ENCODE measurements around the gene RASGRF2. TPM values are rescaled to one million over a fixed set of nuclear protein-coding genes. Genes with fewer than 3 reads are reported as not detected.

RASGRF2 gene
- polyA plus RNA-seq, 5 donors, result 1.5 to 2.1 (median 1.8) TPM

DNA sequence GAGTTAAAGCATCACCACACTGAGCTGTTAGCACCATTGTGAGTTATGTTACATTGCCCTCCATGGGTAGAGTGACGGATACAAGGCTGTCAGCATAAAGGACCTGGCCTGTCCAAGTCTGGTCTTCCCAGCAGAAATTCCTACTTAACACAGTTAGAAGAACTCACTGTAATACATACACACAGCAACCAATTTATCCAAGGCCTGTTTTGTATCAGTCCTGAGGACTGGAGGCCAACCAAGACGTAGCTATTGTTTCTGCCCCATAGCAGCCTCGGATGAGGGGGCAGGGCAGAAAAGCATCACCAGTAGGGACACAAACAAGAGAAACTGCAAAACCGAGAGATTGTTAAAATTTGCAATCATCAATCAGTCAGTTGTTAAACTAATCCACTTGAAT lies 206.9 kb downstream of the RASGRF2 start:
- DNase-seq, result no peak

DNA sequence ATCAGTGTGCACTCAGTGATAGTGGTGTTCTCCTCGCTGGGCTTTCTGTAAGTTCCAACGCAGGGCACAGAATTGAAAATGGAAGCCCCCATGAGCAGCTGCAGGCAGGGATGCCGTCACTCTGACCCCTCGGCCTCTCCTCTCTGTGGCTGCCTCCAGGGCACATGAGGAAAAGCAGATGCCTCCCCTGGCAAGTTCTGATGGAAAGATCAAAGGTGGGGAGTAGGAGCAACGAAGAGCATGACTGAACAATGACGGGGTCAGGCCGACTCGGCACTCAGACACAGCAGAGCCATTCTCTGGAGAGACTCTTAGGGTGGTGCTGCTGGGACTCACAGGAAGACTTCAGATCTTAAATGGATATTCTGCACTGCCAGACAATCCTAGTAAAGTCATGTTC lies 207.4 kb downstream of the RASGRF2 start:
- DNase-seq, result no peak

DNA sequence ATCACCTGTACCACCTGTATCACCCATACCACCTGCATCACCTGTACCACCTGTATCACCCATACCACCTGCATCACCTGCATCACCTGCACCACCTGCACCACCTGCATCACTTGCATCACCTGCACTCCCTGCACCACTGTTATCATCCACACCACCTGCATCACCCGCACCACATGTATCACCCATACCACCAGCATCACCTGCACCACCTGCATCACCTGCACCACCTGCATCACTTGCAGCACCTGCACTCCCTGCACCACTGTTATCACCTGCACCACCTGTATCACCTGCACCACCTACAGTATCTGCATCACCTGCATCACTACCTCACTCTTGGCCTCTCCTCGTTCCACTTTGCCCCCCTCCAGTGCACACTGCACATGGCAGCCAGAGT lies 209.8 kb downstream of the RASGRF2 start:
- no peak for DNase-seq

DNA sequence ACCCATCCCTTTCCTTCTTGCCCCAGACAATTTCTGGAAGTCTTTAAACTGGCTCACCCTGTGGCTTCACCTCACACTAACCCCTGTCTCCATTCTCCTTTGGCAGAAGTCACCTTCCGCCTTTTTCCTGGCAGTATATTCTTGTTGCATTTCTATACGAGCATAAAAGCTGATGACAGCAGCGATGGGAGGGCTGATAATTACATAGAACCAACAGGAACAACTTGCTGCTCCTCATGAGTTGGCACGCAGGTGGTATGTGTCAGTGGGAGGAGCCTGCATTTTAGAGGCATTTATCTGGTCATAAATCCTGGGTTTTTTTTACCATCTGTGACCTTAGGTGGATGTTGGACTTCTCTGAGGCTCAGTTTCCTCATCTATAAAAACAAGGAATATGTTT lies 211.6 kb downstream of the RASGRF2 start:
- no peak for DNase-seq

DNA sequence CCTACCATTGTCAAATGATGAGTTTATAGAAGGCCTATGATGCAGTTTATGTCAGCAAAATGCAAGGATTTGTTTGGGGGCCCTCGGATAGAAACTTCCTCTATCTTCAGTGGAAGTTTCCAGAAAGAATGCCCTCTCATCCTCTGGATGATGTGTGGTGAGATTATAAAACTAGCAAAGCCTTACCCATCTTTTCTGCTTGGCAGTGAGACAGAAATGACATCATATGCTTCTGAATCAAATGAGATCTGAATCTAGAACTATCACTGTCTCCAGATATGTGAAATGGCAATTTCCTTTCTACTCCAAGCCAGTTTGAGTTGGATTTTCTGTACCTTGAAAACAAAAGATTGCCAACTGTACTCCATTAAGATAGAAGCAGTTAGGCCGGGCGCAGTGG lies 212.5 kb downstream of the RASGRF2 start:
- DNase-seq, result no peak

DNA sequence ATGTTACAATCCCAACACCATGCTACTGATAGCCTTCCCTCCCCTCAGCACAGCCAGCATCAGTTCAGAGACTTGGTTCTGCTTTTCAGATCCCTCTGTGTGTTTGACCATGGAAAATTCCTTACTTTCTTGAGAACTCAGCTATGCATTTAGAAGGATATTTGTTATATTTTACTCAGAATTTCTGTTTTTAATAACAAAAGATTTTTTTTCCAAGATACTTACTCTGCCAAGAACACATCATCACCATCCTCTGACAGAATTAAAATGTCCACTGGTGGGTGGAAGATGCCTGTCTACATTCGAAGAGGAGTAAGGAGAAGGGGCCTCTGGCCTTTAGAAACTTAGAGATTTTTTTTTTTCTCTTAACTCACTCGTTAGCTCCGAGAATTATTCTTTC lies 216.9 kb downstream of the RASGRF2 start:
- no peak for DNase-seq

DNA sequence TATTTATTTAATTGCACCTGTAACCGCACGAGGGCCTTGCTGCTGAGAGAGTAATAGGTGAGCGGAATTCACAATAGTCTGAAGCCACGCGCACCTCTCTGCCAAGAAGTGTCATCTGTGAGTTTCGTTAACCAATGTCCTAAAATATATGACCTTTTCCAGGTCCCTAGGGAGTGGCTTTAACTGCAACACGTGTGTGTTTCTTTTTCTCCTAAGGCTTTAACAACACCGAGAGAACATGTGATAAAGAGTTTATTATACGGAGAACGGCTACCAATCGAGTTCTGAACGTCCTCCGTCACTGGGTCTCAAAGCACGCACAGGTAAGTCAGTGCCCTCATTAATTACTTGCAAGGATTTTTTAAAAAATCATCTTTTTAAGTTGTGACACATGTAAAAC lies 219.8 kb downstream of the RASGRF2 start:
- no peak for DNase-seq

DNA sequence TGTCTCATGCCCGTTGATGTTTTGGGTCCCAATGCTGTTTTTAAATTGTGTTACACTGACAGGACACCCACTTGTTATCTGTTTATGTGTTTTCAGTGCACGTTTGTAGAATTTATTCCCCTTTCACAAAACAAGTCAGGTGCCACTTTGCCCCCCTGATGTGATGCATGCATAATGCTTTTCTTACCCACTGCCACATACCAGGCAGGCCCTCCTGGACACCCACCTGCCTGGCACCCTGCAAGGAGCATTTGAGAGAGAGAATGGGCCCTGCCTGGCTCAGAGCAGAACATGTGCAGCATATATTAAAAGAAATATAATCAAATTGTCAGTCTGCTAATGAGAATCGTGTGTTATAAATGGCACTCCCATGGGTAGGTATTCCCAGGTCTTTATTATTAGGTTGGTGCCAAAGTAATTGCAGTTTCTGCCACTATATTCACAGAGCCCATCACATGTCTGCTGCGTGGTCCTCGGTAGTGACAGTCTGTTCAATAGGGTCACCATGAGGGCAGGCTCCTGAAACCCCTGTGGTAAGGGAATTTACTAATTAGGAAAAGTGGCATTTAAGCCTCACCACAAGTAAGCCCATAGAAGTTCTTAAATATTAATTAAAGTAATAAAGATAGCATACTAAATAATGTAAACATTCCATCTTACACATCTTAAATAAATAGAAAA lies 220.8 kb downstream of the RASGRF2 start:
- no peak for DNase-seq

DNA sequence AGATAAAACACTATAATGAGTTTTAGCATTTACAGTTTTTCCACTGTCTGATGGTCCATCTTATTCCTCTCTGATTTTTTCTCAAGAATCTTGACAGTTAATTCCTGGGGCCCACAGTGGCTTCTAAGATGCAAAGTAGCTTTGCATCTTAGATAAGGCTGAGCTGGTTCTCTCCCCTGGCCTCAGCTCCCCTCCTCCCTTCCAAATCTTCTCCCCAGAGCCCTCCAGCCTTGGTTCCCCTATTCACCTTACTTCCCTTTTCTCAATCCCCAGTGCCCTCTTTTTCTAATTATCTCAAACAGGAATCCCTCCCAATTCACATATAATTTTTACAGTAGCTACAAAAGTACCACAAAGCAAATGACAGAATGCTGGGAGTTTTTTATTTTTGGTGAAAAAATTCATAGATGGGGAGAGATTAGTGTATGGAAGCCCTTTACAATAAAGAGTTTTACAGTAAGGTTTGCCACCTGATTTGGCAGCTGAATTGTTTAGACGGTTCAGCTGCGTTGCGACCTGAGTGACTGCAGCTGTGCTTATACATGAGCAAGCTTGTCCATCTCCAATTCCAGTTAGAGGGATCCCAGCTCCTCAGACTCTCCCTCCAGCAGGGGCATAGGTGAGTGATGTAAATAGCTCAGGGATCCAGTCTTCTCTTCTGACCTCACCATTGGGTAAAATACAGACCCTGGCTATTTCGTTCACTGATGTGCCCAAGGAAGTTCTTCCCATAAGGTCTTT lies 221.6 kb downstream of the RASGRF2 start:
- no peak for DNase-seq

DNA sequence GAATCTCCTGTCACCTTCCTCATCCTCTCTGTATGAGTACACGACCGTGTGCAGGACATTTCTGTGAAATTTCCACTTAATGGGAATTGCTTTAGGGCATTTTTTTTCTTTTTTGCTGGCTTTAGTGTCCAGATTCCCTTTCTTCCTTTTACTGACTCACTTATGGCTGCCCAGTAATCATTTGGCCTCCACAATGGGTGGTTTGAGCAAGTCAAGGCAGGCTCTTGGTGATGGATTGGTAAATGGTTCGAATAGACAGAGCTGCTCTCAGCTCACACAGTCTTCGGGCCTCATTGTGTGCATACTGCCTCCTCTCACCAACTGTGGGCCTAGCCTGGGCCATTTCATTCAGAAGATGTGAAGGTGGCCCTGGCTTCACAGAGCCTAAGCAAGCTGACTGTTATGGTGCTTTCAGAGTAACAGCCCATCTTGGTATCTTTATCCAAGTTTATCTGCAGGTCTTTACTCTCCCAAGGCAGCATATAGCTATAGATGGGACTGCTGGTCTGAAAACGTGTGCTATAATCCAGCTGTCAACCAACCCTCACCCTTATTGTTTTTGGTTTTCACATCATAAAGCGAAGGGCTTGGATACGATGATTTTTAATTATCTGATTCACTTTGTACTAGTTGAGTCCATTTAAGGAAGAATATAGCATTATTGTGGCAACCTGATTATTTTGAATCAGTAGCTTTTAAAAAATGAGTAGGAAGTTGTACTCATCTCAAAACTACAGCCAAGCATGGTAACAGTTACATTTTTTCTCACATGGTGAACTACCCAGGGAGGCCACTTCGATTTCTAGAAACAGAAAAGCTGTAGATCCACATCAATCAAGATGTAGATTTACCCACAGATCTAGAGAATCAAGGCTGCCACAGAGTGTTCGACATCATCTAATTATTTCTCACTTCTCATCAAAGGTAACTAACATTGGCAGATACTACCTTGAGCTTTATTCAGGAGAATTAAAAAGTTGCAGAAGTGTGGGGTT lies 222.5 kb downstream of the RASGRF2 start:
- no peak for DNase-seq

DNA sequence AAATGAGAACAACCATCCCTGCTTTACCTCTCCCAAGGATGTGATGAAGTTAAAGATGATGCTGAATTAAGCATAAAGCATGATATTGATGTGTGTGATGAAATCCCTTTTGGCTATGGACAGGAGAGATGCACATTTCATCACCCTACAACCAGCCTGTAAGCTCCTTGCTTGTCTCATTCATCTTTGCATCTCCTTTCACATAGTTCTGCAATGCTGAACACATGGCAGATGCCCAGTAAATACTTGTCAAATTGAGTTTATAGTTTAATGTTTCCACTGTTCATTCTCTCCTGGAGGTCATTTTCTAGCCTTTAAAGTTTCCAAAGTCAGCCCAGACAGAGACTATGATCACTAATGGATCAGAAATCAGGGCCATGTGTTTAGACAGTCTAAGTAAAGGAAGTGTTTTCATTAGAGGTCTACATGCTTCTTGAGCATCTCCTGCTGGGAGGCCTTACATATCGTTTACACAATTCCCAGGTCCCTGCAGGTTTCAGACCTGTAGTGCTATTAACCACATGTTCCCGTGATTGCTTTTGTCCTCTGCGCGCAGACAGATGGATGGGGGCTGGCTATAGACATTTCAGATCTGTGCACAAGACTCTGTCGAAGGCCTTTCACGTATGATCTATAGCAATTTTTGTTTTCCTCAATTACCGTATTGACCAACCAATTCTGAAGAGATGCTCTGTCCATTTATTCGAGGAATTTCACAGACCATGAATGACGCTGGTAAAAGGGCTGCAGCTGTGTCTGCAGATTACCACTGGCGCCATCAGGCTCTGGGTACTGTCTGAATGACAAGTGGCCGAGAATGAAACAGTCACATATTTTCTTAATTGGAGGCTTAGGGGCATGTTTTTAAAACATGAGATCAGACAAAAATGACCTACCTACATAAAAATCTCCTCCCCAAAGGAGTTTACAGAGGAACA lies 223.9 kb downstream of the RASGRF2 start:
- no peak for DNase-seq

DNA sequence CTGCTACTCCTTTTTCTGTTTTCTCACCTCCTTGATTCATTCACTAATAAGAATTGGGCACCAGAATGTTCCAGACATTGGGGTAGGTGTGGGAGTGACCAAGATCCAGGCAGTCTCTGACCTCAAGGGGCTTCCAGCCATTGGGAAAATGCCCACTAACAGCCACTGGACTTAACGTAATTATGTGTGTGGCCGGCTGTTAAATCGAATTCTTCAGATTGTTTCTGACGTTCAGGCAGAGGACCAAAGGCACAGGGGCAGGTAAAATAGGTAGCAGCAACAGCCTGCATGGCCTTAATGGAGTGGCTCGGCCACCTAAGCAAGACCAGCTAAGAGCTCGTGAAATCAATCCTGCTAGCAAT lies 224.6 kb downstream of the RASGRF2 start:
- DNase-seq, result no peak

DNA sequence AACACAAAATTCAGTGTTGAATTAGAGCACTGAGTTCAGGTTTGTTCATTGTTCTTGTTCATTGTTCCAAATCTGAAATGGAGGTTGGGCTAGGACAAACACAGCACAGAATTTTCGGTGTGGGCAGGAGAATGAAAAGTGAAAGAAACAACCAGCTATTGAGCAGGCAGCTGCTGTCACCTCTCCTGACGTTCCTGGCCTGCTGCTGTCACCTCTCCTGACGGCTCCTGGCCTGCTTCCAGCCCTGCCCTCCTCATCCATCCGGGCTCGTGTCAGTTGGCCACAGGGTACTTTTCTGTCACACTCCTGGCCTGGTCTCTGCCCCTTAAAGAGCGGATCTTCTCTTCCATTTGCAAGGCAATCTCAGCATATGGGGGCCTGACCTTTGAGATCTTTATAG lies 227.7 kb downstream of the RASGRF2 start:
- DNase-seq, result no peak

DNA sequence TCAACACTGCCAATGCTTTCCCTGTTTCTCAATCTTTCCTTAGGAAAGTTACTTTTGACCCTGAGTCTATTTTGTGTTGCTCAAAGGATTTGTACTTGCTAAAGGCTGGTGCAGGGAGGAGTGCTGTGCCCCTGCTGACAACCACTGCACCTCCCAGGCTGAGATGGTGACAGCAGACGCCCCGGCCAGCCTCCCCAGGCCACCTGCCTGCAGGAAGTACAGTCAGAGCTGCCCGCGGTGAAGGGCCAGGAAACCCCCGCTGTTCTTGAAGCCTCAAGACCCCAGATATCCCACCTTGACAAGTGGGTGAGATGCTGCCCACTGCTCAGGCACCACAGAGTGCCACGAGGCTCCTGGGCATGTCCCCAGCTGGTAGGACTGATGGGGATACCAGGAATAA lies 228.8 kb downstream of the RASGRF2 start:
- no peak for DNase-seq

DNA sequence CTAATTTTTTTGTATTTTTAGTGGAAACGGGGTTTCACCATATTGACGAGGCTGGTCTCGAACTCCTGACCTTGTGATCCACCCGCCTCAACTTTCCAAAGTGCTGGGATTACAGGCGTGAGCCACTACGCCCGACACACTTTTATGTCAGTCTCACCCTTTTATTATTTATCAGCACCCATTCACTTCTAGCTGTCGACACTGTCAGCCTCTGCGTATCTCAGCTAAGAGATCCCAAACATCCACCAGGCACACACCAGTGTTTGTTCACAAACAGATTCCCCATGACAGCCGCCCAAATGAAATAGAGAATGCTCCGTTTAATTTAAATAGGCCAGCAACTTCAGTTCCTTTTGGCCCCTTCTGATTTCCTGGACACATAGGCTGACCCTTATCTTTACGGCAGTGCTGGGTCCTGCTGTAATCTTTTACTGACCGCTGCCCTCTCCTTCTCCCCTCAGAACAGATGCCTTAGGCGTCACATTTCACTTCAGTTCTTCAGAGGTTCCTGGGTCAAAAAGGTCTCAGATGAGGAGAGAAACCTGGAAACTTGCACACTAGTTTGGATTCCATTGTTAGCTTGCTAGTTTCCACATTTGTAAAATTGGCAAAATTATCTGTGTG lies 229.8 kb downstream of the RASGRF2 start:
- DNase-seq, result no peak

DNA sequence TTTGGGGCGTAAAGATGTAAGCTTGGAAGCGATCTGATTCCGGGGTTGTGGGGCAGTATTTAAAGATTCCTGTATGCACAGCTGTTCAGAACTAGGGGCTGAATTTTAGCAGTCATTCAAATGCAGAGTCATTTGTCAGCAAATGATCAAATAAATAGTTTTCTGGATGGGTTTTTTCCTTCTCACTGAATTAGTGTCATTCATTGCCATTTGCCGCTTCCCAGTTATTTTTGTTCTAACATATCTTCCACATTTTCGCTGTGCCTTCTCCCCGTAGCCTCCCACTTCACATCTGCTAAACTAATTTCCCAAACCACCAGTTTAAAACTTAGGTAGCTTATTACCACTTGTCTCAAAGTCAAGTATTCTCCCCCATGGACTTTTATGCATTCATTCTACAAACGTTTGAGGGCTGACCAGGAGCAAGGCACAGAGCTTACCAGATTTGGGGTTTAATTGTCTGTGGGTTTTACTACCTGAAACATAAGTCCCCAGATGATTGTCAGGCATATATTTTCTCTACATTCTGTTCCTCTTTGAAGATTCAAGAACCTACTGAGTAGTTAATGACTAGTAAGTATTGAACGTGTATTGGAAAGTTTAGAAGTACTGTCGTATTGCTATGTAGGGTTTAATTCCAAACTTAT lies 231.7 kb downstream of the RASGRF2 start:
- DNase-seq, result no peak

DNA sequence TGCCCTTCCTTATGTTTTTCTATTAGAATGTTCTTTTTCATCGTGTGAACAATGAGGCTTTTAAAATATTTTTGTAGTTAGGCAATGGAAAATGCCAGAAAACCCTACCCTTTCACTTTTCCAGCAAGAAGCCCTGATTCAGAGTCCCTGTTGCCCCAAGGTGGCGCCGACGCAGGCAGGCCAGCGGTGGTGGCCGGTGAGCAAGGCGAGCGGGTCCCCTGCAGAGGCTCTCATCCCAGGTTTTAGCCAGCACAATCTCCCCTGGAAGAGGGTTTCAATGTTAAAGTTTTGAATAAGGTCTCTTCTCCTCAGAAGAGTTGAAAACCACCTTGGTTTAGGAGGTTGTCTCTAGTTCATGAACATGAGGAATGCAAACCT lies 232.2 kb downstream of the RASGRF2 start:
- DNase-seq, result no peak

DNA sequence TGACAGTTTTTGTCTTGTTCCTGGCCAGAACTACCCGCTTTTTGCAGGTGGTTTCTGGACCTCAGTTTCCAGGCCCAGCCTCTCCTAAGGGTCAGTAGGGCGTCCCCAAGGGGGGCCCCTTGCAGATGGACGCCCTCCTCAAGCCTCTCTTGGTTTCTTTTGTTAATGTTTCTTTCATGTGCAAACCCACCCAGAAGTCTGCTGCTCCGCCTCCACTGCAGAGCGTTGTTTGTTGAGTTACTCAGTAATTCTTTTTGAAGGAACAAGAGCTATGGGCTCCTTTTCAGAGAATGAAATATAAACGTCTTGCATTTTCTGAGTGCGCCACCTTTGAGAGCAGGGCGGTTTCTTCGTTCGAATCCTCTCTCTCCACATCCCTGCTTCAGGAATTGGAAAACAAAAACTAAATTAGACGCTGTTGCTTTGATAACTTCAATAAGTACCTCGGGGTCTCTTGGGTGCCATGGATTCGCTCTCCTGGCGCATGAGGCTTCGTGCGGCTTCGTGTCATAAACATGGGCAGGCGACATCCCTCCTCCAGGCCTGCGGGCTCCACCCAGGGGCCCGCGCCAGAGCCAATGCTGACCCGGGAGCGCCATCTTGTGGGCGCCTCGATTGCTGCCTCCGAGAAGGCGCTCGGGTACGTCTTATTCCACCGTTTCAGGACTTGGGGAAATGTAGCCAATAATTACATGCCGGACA lies 234.6 kb downstream of the RASGRF2 start:
- peak; percentile 83 to 88 for DNase-seq

DNA sequence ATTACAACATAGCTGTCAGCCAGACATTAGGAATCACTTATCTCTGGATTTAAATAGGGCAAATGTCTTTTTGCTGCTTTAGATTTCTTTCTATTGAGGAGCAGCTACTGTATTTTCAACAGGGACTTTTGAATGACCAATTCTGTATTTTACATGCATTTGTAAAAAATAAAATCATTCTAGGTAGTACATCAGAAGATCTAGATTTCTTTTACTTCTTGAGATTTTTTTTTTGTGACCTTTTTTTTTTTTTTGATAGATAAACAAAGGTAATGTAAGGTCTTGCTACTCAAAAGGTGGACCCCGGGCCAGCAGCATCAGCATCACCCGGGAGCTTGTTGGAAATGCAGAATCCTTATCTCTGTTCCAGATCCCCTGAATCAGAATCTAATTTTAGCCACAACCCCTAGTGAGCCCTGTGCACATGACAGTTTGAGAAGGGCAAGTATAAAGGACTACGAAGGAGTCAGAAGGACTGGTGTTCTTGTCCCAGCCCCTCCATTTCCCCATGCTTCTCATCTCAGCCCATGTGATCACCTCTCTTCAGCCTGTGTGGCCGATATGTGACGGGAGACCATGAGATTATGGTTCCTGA lies 235.3 kb downstream of the RASGRF2 start:
- no peak for DNase-seq

Measured in right lung (tissue), 5 donors.